Neutrophil (primary cell): Measurements from ENCODE around the gene CFAP61.

Experiments
- H3K27ac ChIP-seq: fragments of 200-600 bp; sonication (generic); 2 replicates; pipeline ENCODE4 v1.5.1; 2016; ENCODE audit warnings: mild to moderate bottlenecking, moderate library complexity
- H3K27me3 ChIP-seq: fragments of 200-600 bp; sonication (generic); 2 replicates; pipeline ENCODE4 v1.6.0; 2016; ENCODE audit warnings: mild to moderate bottlenecking
- H3K36me3 ChIP-seq: fragments of 200-600 bp; sonication (generic); 2 replicates; pipeline ENCODE4 v1.5.1; 2017
- H3K4me1 ChIP-seq, 2 experiments: fragments of 200-600 bp in 1 of 2; sonication (generic) in 1 of 2; 1 replicate in 1 of 2; 2 replicates in 1 of 2; pipeline versions ENCODE4 v1.5.1 to v1.6.1; 2013 to 2016; ENCODE audit warnings: low read depth in 1 of 2, low read length in 1 of 2, mild to moderate bottlenecking in 1 of 2, moderate library complexity in 1 of 2; ENCODE audit not compliant: control insufficient read depth in 1 of 2, insufficient read depth in 1 of 2
- H3K4me3 ChIP-seq, 2 experiments: fragments of 200-600 bp in 1 of 2; sonication (generic) in 1 of 2; 1 replicate in 1 of 2; 2 replicates in 1 of 2; pipeline ENCODE4 v1.5.1; 2013 to 2016; ENCODE audit warnings: low read depth in 1 of 2, low read length in 1 of 2, mild to moderate bottlenecking in 1 of 2, moderate library complexity in 1 of 2
- H3K9me3 ChIP-seq: fragments of 200-600 bp; sonication (generic); 2 replicates; pipeline ENCODE4 v1.5.1; 2016
- CTCF ChIP-seq: fragments of 200-600 bp; sonication (generic); IDR thresholded peaks from 2 replicates; pipeline ENCODE4 v1.5.1; 2016; ENCODE audit warnings: antibody characterized with exemption

The CFAP61 gene

DNA sequence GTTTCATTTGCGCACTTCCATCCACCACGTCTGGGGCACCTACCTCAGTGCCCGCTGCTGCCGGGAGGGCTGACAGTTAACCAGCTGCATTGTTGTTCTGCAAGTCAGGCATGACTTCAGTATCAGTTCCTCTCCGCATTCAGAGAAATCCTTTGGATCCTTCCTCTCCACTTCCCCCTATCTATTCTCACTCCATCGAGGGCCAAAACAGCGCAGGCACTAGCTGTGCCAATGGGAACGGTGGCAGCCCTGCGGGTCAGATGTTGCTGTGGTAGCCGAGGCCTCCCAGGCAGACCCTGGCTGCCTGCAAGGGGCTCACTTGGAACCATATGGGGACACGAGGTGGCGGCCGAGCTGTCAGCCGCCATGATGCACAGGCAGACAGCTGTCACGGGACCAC lies 251.4 kb downstream of the CFAP61 start:
- Histone ChIP-seq H3K27ac (no peak overlapping the region), H3K4me1 (no peaks in the 10 kb centered on the region), H3K4me3 (no peak overlapping the region), H3K9me3 (no peaks in the 10 kb centered on the region), H3K27me3 (no peaks in the 10 kb centered on the region), H3K36me3 (no peaks in the 10 kb centered on the region)
- TF ChIP-seq CTCF: no peak

DNA sequence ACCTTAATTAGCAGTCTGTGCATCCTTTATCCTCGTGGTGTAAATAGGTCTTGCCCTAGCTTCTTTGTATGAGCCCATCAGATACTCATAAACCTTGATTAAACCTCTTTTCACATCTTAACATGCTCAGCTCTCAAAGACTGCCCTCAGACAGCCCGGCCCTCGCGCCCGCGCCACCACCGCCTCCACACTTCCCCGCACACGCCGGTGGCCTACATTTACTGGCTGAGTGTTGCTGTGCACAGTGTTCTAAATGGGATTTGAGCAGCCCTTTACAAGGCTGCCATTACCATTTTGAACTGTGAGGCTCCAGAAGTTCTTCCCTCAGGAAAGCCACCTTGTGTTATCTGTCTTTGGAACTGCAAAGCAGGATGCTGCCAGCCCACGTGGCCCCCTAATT lies 252.6 kb downstream of the CFAP61 start:
- no peak for TF ChIP-seq CTCF

DNA sequence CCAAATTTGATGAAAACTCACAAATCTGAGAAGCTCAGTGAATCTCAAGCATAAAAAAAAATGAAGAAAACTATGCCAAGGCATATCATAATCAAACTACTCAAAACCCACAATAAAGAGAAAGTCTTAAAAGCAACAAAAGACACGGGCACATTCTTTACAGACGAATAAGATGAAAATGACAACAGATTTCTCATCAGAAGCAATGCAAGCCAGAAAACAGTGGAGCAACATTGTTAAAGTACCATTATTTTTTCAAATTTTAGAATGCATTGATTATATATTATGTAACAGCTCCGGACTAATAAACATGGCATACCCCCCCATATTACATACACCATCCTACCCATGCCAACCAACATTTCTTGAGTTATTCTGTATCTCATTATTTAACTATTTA lies 260.2 kb downstream of the CFAP61 start:
- no peak overlapping the region for H3K4me3 ChIP-seq
- no peak overlapping the region for H3K27ac ChIP-seq
- no peak for TF ChIP-seq CTCF

More for the DNA sequence above, 252.6 kb downstream of the CFAP61 start:
- H3K4me1 ChIP-seq: no peaks in the 10 kb centered on the region
- H3K9me3 ChIP-seq: no peaks in the 10 kb centered on the region
- no peaks in the 10 kb centered on the region for H3K36me3 ChIP-seq
- no peak overlapping the region for H3K4me3 ChIP-seq
- H3K27ac ChIP-seq: no peak overlapping the region
- H3K27me3 ChIP-seq: no peaks in the 10 kb centered on the region

GRCh38 chr20:20317195-20317594 lies 264.9 kb downstream of the CFAP61 start:
- Histone ChIP-seq H3K4me1 (peaks cover 4 to 8% of the 10 kb centered on the region in 2 experiments), H3K27ac (no peak overlapping the region), H3K4me3 (no peak overlapping the region), H3K36me3 (no peaks in the 10 kb centered on the region), H3K9me3 (no peaks in the 10 kb centered on the region), H3K27me3 (no peaks in the 10 kb centered on the region)
- no peak for TF ChIP-seq CTCF

More for the DNA sequence above, 260.2 kb downstream of the CFAP61 start:
- Histone ChIP-seq H3K36me3 (no peaks in the 10 kb centered on the region), H3K27me3 (no peaks in the 10 kb centered on the region), H3K4me1 (no peaks in the 10 kb centered on the region), H3K9me3 (no peaks in the 10 kb centered on the region)

DNA sequence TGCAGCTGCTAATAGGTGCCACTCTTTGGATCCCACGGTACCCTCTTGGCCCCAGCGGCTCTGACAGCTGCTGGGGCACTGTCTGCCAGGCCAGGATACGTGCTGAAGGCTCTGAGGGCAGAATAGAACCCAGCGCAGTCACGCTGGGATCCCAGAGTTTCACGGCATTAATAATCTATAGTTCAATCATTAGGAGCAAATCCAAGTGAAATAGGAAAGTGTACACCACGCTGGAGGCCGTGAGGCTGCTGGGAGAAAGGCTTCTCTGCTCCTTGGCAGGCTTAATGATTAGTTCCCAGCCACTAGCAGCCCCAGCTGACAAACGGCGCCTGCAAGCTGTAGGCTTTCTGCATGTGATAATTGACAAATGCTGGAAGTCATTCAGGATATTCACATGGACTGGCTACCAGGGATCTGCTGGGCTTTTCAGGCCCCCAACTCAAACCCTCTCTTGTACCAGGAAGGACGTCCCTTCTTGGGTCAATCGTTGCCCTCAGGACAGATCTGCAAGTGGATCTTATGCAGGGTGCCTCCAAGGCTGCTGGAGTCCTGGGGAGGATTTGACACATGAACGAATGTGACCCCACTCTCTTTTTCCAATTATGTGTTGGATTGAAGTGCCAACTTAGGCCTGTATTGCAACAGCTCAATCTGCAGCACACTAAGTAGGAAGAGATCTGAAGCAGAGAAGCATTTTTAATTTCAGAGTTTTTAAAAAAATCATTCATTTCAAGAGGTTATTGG lies 265.5 kb downstream of the CFAP61 start:
- no peak overlapping the region for H3K27ac ChIP-seq
- H3K9me3 ChIP-seq: no peaks in the 10 kb centered on the region
- no peaks in the 10 kb centered on the region for H3K27me3 ChIP-seq
- peaks cover 4 to 8% of the 10 kb centered on the region in 2 experiments for H3K4me1 ChIP-seq
- no peak for TF ChIP-seq CTCF
- H3K36me3 ChIP-seq: no peaks in the 10 kb centered on the region
- no peak overlapping the region for H3K4me3 ChIP-seq
